HG02938 (cell line): ENCODE results near the gene NUP153.
"Not testable (repeated sequence)": the region's sequence is repeated elsewhere in the genome, so short reads cannot be mapped to it uniquely, and the experiment has no call there.

Experiments used
- ATAC-seq: cut with Tn5 transposase; IDR thresholded peaks from one replicate; pipeline ENCODE4 v1.9.1; 2021; ENCODE audit warnings: mild to moderate bottlenecking, moderate library complexity; ENCODE audit not compliant: unreplicated experiment

The NUP153 gene

GRCh38 chr6:17714879-17715851, 8.4 kb upstream of the NUP153 start:
- peak; percentile 84 for ATAC-seq

- no peak for ATAC-seq
These were observed 7.5 kb upstream of the NUP153 start for GRCh38 chr6:17714177-17714576.

- no peak for ATAC-seq
These were observed 5.9 kb upstream of the NUP153 start for GRCh38 chr6:17712576-17712975.

GRCh38 chr6:17710331-17710730, 3.6 kb upstream of the NUP153 start:
- ATAC-seq: no peak

- no peak for ATAC-seq
These were observed 2.8 kb upstream of the NUP153 start for GRCh38 chr6:17709476-17709875.

GRCh38 chr6:17708035-17708434, 1.3 kb upstream of the NUP153 start:
- not testable (repeated sequence) for ATAC-seq

GRCh38 chr6:17707371-17707651, 586 bp upstream of the NUP153 start:
- ATAC-seq: no peak

GRCh38 chr6:17705778-17706579, 746 bp downstream of the NUP153 start:
- ATAC-seq: peak; percentile 51

- ATAC-seq: peak; percentile 1
These were observed 1.3 kb downstream of the NUP153 start for GRCh38 chr6:17705428-17705777.

- ATAC-seq: no peak
These were observed 3.5 kb downstream of the NUP153 start for GRCh38 chr6:17703256-17703694.

- no peak for ATAC-seq
These were observed 6.0 kb downstream of the NUP153 start for GRCh38 chr6:17700421-17701416.

GRCh38 chr6:17691925-17692538, 14.7 kb downstream of the NUP153 start:
- ATAC-seq: no peak

GRCh38 chr6:17688481-17688880, 18.2 kb downstream of the NUP153 start:
- ATAC-seq: no peak

GRCh38 chr6:17687136-17687535, 19.6 kb downstream of the NUP153 start:
- ATAC-seq: no peak

GRCh38 chr6:17684134-17684533, 22.6 kb downstream of the NUP153 start:
- ATAC-seq: no peak

GRCh38 chr6:17683428-17683827, 23.3 kb downstream of the NUP153 start:
- no peak for ATAC-seq

GRCh38 chr6:17679726-17680125, 27.0 kb downstream of the NUP153 start:
- ATAC-seq: no peak

GRCh38 chr6:17677602-17678001, 29.1 kb downstream of the NUP153 start:
- ATAC-seq: no peak

- peak; percentile 49 for ATAC-seq
These were observed 33.0 kb downstream of the NUP153 start for GRCh38 chr6:17673543-17674254.
